ENCODE results near the gene TUBGCP6.

GRCh38 chr22:50205781-50206569, 38.8 kb downstream of the TUBGCP6 start:
- TF ChIP-seq, protein P1, sequence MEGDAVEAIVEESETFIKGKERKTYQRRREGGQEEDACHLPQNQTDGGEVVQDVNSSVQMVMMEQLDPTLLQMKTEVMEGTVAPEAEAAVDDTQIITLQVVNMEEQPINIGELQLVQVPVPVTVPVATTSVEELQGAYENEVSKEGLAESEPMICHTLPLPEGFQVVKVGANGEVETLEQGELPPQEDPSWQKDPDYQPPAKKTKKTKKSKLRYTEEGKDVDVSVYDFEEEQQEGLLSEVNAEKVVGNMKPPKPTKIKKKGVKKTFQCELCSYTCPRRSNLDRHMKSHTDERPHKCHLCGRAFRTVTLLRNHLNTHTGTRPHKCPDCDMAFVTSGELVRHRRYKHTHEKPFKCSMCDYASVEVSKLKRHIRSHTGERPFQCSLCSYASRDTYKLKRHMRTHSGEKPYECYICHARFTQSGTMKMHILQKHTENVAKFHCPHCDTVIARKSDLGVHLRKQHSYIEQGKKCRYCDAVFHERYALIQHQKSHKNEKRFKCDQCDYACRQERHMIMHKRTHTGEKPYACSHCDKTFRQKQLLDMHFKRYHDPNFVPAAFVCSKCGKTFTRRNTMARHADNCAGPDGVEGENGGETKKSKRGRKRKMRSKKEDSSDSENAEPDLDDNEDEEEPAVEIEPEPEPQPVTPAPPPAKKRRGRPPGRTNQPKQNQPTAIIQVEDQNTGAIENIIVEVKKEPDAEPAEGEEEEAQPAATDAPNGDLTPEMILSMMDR (IDR thresholded peaks at IDR 0.05), result no peak
- no peak for TF ChIP-seq POLR2A (IDR thresholded peaks at IDR 0.05)
- no peak for TF ChIP-seq POLR2AphosphoS5 (IDR thresholded peaks at IDR 0.05)

Measured in stomach (tissue), 4 donors.